H1 (cell line): ENCODE measurements around the gene TOP3B. TPM values are rescaled to one million over a fixed set of nuclear protein-coding genes. Genes with fewer than 3 reads are reported as not detected.

Source experiments
- PHF8 ChIP-seq: fragments of 200-600 bp; sonication (generic); conservative IDR thresholded peaks from 2 replicates; pipeline ENCODE4 v1.7.1; 2012; ENCODE audit warnings: low read depth, mild to moderate bottlenecking, inconsistent platforms, low read length, moderate library complexity
- USF2 ChIP-seq: IDR thresholded peaks from 2 replicates; pipeline ENCODE4 v1.6.1; 2011; ENCODE audit warnings: low read length, improper control_type of control experiment
- polyA plus RNA-seq, 7 experiments: library from polyadenylated mRNA; depleted of rRNA in 3 of 7; stranded (reverse) in 5 of 7; unstranded in 2 of 7; fragments of >200 nt in 5 of 7; fragments of 200-250 nt in 2 of 7; gene quantifications; 1 replicate in 5 of 7; 2 replicates in 1 of 7; 4 replicates in 1 of 7; pipeline versions ENCODE4 v1.2.1 to v1.2.3, GENCODE V29; 2011 to 2013; ENCODE audit warnings: missing spikeins in 2 of 7, mixed read lengths in 2 of 7
- total RNA-seq: library from RNA; stranded (reverse); fragmentation: NEBNext Ultra II Directional; extraction: Animal tissue kit (Norgen Biotek cat#: 25700); gene quantifications from 2 replicates; pipeline ENCODE4 v1.2.1, GENCODE V29; 2021

TOP3B gene
- total and polyA plus RNA-seq, 2 of the 8 experiments (the other 6 are each of a cell fraction or from before 2014, with no cell fraction given), result 30.4 to 52.8 TPM

DNA sequence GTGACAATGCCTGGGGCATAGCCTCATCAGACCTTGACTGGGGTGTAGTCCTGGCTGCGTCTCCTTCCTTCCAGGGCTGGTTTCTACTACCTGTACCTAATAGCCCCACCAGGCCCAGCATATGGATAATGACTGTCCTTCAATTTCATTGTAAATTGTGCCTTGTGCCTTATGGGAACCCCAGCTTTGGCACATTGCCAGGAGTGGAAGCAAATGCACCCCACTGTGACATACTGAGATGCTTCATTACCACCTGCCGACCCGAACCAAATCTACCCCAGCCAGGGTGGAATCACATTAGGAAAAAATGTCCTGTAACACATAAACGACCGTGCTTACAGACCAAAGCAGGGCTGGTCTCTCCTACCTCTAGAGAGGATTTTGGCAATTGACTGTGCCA is 7.3 kb downstream of the TOP3B start (continued):
- TF ChIP-seq USF2 (no peak), PHF8 (no peak)
